SJSA1 (cell line): Measurements from ENCODE around the gene DPY19L3. TPM values are rescaled to one million over a fixed set of nuclear protein-coding genes. Genes with fewer than 3 reads are reported as not detected.
"Not testable (repeated sequence)": the region's sequence is repeated elsewhere in the genome, so short reads cannot be mapped to it uniquely, and the experiment has no call there.

Experiments
- DNase-seq, 2 experiments: peaks; one replicate each; pipeline ENCODE4 v3.0.0-alpha.2; 2015 to 2020; ENCODE audit warnings: low spot score in 2 of 2, low read depth in 1 of 2
- H3K27ac ChIP-seq: fragments of 250-450 bp; sonication (Bioruptor Pico); 2 replicates; pipeline ENCODE4 v1.5.1; 2020; ENCODE audit warnings: mild to moderate bottlenecking, moderate library complexity
- H3K27me3 ChIP-seq: fragments of 250-450 bp; sonication (Bioruptor Pico); replicated peaks from 2 replicates; pipeline ENCODE4 v1.5.1; 2020; ENCODE audit warnings: mild to moderate bottlenecking, moderate library complexity
- H3K36me3 ChIP-seq: fragments of 250-450 bp; sonication (Bioruptor Pico); 2 replicates; pipeline ENCODE4 v1.5.1; 2020; ENCODE audit warnings: mild to moderate bottlenecking
- H3K4me1 ChIP-seq: fragments of 250-450 bp; sonication (Bioruptor Pico); replicated peaks from 2 replicates; pipeline ENCODE4 v1.6.1; 2021; ENCODE audit warnings: mild to moderate bottlenecking
- H3K4me3 ChIP-seq: fragments of 250-450 bp; sonication (Bioruptor Pico); 2 replicates; pipeline ENCODE4 v1.5.1; 2020; ENCODE audit warnings: mild to moderate bottlenecking
- H3K9me3 ChIP-seq: fragments of 250-450 bp; sonication (Bioruptor Pico); replicated peaks from 2 replicates; pipeline ENCODE4 v1.5.1; 2020; ENCODE audit warnings: mild to moderate bottlenecking
- total RNA-seq: library from RNA; depleted of rRNA; stranded (reverse); fragments of >200 nt; shearing (Covaris generic); gene quantifications from 2 replicates; pipeline ENCODE4 v1.2.3, GENCODE V29; 2014

DPY19L3 gene
- total RNA-seq, 1 experiment from 2014 or later = 15.3 TPM

GRCh38 chr19:32404213-32404932 is 1.2 kb upstream of the DPY19L3 start:
- DNase-seq = no peak

GRCh38 chr19:32404933-32405430 is 588 bp upstream of the DPY19L3 start:
- H3K4me3 ChIP-seq = peak overlapping the region; percentile 98
- peak in 1 of 2 experiments; percentile 58 for DNase-seq
- H3K27me3 ChIP-seq = no peaks in the 10 kb centered on the region
- H3K36me3 ChIP-seq = peaks cover 31% of the 10 kb centered on the region
- H3K4me1 ChIP-seq = peaks cover 10% of the 10 kb centered on the region
- H3K9me3 ChIP-seq = no peaks in the 10 kb centered on the region
- H3K27ac ChIP-seq = peak overlapping the region; percentile 93

More at GRCh38 chr19:32404213-32404932, 1.2 kb upstream of the DPY19L3 start:
- peaks cover 10% of the 10 kb centered on the region for H3K4me1 ChIP-seq
- H3K36me3 ChIP-seq = peaks cover 25% of the 10 kb centered on the region
- no peaks in the 10 kb centered on the region for H3K27me3 ChIP-seq
- peak overlapping the region; percentile 93 for H3K27ac ChIP-seq
- H3K9me3 ChIP-seq = no peaks in the 10 kb centered on the region
- peak overlapping the region; percentile 98 for H3K4me3 ChIP-seq

DNA sequence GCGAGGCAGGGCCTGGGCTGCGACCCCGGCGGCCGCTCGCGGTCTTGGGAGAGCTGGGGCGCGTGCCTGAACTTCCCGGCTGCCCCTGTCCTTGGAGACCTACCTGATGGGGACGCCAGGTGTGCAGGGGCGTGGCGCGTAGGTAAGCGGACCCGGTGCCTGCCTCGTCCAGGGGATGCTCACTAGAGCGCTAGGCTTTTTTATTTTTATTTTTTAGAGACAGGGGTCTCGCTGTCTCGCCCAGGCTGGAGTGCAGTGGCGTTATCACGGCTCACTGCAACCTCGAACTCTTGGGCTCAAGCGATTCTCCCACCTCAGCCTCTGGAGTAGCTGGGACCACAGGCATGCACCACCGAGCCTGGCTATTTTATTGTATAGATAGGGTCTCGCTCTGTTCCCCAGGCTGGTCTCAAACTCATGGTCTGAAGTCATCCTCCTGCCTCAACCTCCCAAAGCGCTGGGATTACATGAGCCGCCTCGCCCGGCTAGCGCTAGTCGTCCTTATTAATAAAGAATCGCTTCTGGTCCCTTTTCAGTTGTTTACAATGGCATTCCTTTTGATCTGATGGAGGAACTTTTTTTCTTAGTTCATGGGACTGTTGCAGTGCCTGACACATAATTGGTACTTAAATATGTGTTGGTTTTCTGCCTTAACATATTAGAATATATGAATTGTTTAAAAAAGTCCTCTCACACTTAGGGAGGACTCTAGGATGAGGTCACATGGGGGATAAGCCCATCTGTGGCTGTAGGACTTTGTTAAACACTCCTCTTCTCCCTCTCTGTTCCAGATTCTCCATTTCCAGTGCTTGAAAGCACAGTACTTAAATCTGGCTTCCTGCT is 812 bp downstream of the DPY19L3 start:
- H3K4me3 ChIP-seq = peak overlapping the region; percentile 98
- H3K27me3 ChIP-seq = no peaks in the 10 kb centered on the region
- H3K27ac ChIP-seq = peak overlapping the region; percentile 93
- DNase-seq = peak in 1 of 2 experiments; percentile 37
- peaks cover 42% of the 10 kb centered on the region for H3K36me3 ChIP-seq
- H3K9me3 ChIP-seq = no peaks in the 10 kb centered on the region
- peaks cover 10% of the 10 kb centered on the region for H3K4me1 ChIP-seq

DNA sequence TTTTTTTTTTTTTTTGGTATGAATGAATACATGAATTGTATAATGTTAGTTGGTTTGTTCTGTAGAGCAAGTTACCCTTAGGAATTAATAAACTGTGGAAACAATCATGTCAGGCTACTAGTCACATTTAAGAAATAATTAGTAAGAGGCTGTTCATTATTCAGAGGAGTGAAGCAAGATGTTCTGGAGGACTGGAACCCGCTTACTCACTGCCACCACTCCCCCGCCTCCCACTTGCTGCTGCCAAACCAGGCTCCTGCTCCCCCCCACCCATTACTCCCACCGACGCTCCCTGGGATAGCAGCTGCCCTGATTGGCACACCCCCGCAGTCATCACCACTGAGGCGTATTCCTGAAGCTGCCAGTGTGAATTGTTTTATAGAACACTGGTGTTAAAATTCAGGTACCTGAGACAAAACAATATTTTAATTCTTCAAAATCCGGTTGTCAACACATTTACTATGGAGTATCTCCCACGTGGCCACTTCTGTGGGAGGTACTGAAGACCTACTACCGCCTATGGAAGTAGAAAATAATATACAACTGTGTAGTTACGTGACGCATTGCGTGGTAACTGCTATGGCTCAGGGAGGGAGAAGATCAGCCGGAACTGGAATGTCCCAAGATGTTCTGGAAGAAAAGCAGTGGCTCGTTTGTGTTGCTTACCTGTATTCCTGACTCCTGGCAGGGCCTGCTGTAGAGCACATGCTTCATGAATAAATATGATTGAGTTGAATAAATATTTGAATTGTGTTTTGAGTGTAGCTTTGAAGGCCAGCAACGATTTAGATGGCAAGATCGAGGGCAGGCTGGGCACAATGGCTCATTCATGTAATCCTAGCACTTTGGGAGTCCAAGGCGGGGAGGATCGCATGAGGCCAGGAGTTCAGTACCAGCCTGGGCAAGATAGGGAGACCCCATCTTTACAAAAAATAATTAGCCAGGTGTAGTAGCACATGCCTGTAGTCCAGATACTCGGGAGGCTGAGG is 1.7 kb downstream of the DPY19L3 start:
- peaks cover 49% of the 10 kb centered on the region for H3K36me3 ChIP-seq
- H3K4me1 ChIP-seq = peaks cover 10% of the 10 kb centered on the region
- H3K4me3 ChIP-seq = no peak overlapping the region
- H3K9me3 ChIP-seq = no peaks in the 10 kb centered on the region
- no peak overlapping the region for H3K27ac ChIP-seq
- no peak for DNase-seq
- H3K27me3 ChIP-seq = no peaks in the 10 kb centered on the region

GRCh38 chr19:32415246-32415645 is 9.7 kb downstream of the DPY19L3 start:
- Histone ChIP-seq H3K4me1 (no peaks in the 10 kb centered on the region), H3K27me3 (no peaks in the 10 kb centered on the region), H3K4me3 (no peak overlapping the region), H3K9me3 (no peaks in the 10 kb centered on the region), H3K36me3 (peaks cover 58% of the 10 kb centered on the region), H3K27ac (no peak overlapping the region)
- no peak for DNase-seq

- Histone ChIP-seq H3K4me3 (no peak overlapping the region), H3K4me1 (no peaks in the 10 kb centered on the region), H3K9me3 (no peaks in the 10 kb centered on the region), H3K36me3 (peaks cover 55% of the 10 kb centered on the region), H3K27ac (no peak overlapping the region), H3K27me3 (no peaks in the 10 kb centered on the region)
- DNase-seq = no peak
These were observed 10.1 kb downstream of the DPY19L3 start for GRCh38 chr19:32415669-32416068.

- Histone ChIP-seq H3K27ac (no peak overlapping the region), H3K4me3 (no peak overlapping the region), H3K9me3 (no peaks in the 10 kb centered on the region), H3K36me3 (peaks cover 52% of the 10 kb centered on the region), H3K27me3 (no peaks in the 10 kb centered on the region), H3K4me1 (no peaks in the 10 kb centered on the region)
- no peak for DNase-seq
These were observed 11.3 kb downstream of the DPY19L3 start for GRCh38 chr19:32416749-32417456.

- Histone ChIP-seq H3K4me1 (no peaks in the 10 kb centered on the region), H3K27ac (no peak overlapping the region), H3K9me3 (no peaks in the 10 kb centered on the region), H3K36me3 (peaks cover 52% of the 10 kb centered on the region), H3K4me3 (no peak overlapping the region), H3K27me3 (no peaks in the 10 kb centered on the region)
- no peak for DNase-seq
These were observed 12.6 kb downstream of the DPY19L3 start for GRCh38 chr19:32418155-32418554.

DNA sequence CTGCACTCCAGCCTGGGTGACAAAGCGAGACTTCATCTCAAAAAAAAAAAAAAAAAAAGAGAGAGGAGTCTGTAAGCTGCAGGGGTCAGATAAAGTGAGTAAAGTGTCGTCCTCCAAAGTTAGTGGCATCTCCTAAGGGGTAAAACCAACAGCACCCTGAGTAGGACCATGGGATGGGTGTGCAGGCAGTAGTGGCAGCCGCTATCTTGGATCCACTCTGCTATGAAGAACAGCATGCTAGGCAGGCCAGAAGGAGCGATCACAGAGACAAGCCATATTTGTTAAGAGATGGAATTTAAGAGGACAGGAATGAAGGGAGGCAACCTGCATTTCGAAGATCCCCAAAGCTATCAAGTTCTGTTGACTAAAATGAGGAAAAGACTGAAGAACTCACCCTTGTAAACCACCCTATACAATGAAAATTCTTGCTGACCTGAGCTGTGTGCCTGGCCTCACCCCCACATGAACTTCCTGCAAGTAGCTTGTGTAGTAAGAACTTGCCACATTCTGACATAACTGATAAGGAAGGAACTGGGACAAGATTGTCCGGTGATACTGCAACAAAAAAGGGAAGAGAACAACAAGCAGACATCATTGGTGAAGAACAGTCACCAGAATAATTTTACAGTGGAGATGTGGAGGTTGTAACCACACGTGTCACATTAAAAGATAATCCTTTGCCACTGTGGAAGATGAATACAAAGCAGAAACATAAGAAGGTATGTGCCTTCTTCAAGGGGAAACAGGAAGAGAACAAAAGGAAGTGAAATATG is 16.2 kb downstream of the DPY19L3 start:
- Histone ChIP-seq H3K4me1 (no peaks in the 10 kb centered on the region), H3K9me3 (no peaks in the 10 kb centered on the region)
- DNase-seq = no peak

GRCh38 chr19:32422435-32422834 is 16.9 kb downstream of the DPY19L3 start:
- Histone ChIP-seq H3K36me3 (peaks cover 28% of the 10 kb centered on the region), H3K4me3 (no peak overlapping the region), H3K27me3 (no peaks in the 10 kb centered on the region), H3K27ac (no peak overlapping the region), H3K9me3 (no peaks in the 10 kb centered on the region), H3K4me1 (no peaks in the 10 kb centered on the region)
- DNase-seq = no peak

More for the DNA sequence above, 16.2 kb downstream of the DPY19L3 start:
- H3K36me3 ChIP-seq = peaks cover 29% of the 10 kb centered on the region
- no peak overlapping the region for H3K27ac ChIP-seq
- H3K27me3 ChIP-seq = no peaks in the 10 kb centered on the region
- no peak overlapping the region for H3K4me3 ChIP-seq

DNA sequence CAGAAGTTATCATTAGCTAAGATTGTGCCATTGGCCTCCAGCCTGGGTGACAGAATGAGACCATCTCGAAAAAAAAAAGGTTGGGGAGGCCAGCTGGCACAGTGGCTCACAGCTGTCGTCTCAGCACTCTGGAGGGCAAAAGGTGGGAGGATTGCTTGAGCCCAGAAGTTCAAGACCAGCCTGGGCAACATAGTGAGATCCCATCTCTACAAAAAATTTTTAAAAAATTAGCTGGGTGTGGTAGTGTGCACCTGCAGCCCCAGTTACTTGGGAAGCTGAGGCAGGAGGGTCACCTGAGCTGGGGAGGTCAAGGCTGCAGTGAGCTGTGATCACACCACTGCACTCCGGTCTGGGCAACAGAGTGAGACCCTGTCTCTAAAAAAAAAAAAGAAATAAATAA is 18.4 kb downstream of the DPY19L3 start:
- H3K4me1 ChIP-seq, H3K4me3 ChIP-seq, DNase-seq, H3K27me3 ChIP-seq, H3K27ac ChIP-seq, H3K9me3 ChIP-seq: not testable (repeated sequence)
- H3K36me3 ChIP-seq = peaks cover 31% of the 10 kb centered on the region

DNA sequence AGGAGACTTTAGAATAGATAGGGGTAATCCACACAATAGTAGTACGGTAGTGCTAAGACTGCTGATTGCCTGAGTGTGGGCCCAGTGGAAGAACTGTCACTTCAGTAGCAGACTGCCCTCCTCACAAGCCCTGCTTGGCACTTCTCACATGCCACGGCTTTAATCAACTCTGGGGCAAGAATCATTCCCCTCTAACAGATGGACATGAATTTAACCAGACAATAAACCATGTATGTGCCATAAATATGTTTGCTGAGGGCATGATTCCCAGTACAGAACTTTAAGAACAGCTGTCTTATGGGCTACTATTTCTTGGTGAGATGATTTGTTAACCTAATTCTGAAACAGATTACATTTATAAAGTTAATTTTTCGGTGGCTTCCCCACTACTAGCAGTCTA is 22.0 kb downstream of the DPY19L3 start:
- Histone ChIP-seq H3K4me1 (no peaks in the 10 kb centered on the region), H3K27ac (no peak overlapping the region), H3K36me3 (peaks cover 23% of the 10 kb centered on the region), H3K27me3 (no peaks in the 10 kb centered on the region), H3K9me3 (no peaks in the 10 kb centered on the region), H3K4me3 (no peak overlapping the region)
- DNase-seq = no peak
